NB4 (cell line): ENCODE measurements around the gene ADO.

ENCODE experiments used
- CTCF ChIP-seq: IDR thresholded peaks from one replicate; pipeline ENCODE4 v1.5.1; 2012; ENCODE audit warnings: low read depth, low read length
- MAX ChIP-seq: IDR thresholded peaks from 2 replicates; pipeline ENCODE4 v1.6.1; 2011; ENCODE audit warnings: low read depth, low read length
- POLR2A ChIP-seq: IDR thresholded peaks from 2 replicates; pipeline ENCODE4 v1.6.1; 2011; ENCODE audit warnings: mild to moderate bottlenecking; ENCODE audit not compliant: insufficient read length; ENCODE audit errors: extremely low read depth

DNA sequence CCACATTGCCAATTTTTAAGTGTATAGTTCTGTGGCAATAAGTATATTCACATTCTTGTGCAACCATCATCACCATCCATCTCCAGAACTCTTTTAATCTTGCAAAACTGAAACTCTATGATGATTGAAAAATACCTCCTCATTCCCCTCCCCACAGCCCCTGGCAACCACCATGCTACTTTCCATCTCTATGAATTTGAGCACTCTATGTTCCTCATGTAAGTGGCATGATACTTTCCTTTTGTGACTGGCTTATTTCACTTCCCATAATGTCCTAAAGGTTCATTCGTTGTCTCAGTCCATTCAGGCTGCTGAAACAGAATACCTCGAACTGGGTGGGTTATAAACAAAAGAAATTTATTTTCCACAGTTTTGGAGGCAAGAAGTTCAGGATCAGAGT lies 35.1 kb downstream of the ADO start:
- TF ChIP-seq CTCF = no peak
- no peak for TF ChIP-seq POLR2A
- TF ChIP-seq MAX = no peak
